PC-9 (cell line): ENCODE measurements around the gene CAPN11. TPM values are rescaled to one million over a fixed set of nuclear protein-coding genes. Genes with fewer than 3 reads are reported as not detected.

ENCODE experiments used
- BruUV-seq: library from RNA; stranded (reverse); fragments of 400-500 nt; replicated peaks from 2 replicates; lab custom pipeline; 2021; lab: Mats Ljungman, UMichigan
- CTCF ChIA-PET: fragments of 300-600 bp; sonication (Branson Sonifier 250); formaldehyde crosslinking; loops from one replicate; lab custom pipeline; 2022; ENCODE audit warnings: antibody characterized with exemption; lab: Charles Lee
- POLR2A ChIA-PET: fragments of 300-600 bp; sonication (Branson Sonifier 250); formaldehyde crosslinking; loops from one replicate; lab custom pipeline; 2022; ENCODE audit warnings: antibody characterized with exemption; ENCODE audit not compliant: unreplicated experiment; lab: Charles Lee
- DNase-seq, 2 experiments: peaks; one replicate each; pipeline versions ENCODE4 v3.0.0 to v3.0.0-alpha.2; 2015 to 2022; ENCODE audit warnings: mixed read lengths in 1 of 2
- H2AFZ ChIP-seq: fragments of 200-600 bp; sonication (generic); 2 replicates; pipeline ENCODE4 v1.8.1; 2017; ENCODE audit warnings: antibody characterized with exemption
- H3F3A ChIP-seq: fragments of 200-600 bp; sonication (generic); 2 replicates; pipeline ENCODE4 v1.8.1; 2017; ENCODE audit warnings: antibody characterized with exemption, mild to moderate bottlenecking, low read depth; ENCODE audit not compliant: insufficient read depth
- H3K27ac ChIP-seq: fragments of 200-600 bp; sonication (generic); 2 replicates; pipeline ENCODE4 v1.6.1; 2016; ENCODE audit warnings: mixed run types
- H3K27me3 ChIP-seq: fragments of 200-600 bp; sonication (generic); 2 replicates; pipeline ENCODE4 v1.6.1; 2016; ENCODE audit warnings: low read depth, mixed run types; ENCODE audit not compliant: insufficient read depth
- H3K36me3 ChIP-seq: fragments of 200-600 bp; sonication (generic); 2 replicates; pipeline ENCODE4 v1.6.1; 2016; ENCODE audit warnings: low read depth, mixed run types
- H3K4me1 ChIP-seq: fragments of 200-600 bp; sonication (generic); replicated peaks from 2 replicates; pipeline ENCODE4 v1.6.1; 2016; ENCODE audit warnings: mixed run types; ENCODE audit not compliant: insufficient read depth
- H3K4me2 ChIP-seq: fragments of 200-600 bp; sonication (generic); 2 replicates; pipeline ENCODE4 v1.6.1; 2017; ENCODE audit warnings: mixed run types
- H3K4me3 ChIP-seq: fragments of 200-600 bp; sonication (generic); 2 replicates; pipeline ENCODE4 v1.6.1; 2016; ENCODE audit warnings: mixed run types
- H3K79me2 ChIP-seq: fragments of 200-600 bp; sonication (generic); 2 replicates; pipeline ENCODE4 v1.6.1; 2017; ENCODE audit warnings: low read depth, mixed run types
- H3K9me2 ChIP-seq: fragments of 200-600 bp; sonication (generic); 2 replicates; pipeline ENCODE4 v1.8.1; 2017; ENCODE audit warnings: mild to moderate bottlenecking; ENCODE audit not compliant: insufficient read depth
- H3K9me3 ChIP-seq: fragments of 200-600 bp; sonication (generic); 2 replicates; pipeline ENCODE4 v1.8.1; 2016; ENCODE audit warnings: low read depth; ENCODE audit not compliant: insufficient read depth
- H4K20me1 ChIP-seq: fragments of 200-600 bp; sonication (generic); 2 replicates; pipeline ENCODE4 v1.8.1; 2017; ENCODE audit not compliant: insufficient read depth
- EZH2 ChIP-seq: fragments of 200-600 bp; sonication (generic); IDR thresholded peaks from 2 replicates; pipeline ENCODE4 v1.8.0; 2017; ENCODE audit warnings: antibody characterized with exemption, low read depth
- intact Hi-C: fragments of 100-400 bp; cut with micrococcal nuclease; formaldehyde crosslinking; loops from one replicate; pipeline ENCODE4 v1.10.0; 2022; ENCODE audit not compliant: unreplicated experiment
- total RNA-seq: library from RNA; stranded (reverse); gene quantifications from 2 replicates; pipeline ENCODE4 v1.2.3, GENCODE V29; 2021
- TF ChIP-seq, protein P1 (sequence below): fragments of 200-600 bp; sonication (generic); conservative IDR thresholded peaks from 2 replicates; pipeline ENCODE4 v1.6.1; 2017; ENCODE audit warnings: mixed run types, antibody characterized with exemption, mild to moderate bottlenecking, moderate library complexity

CAPN11 gene
- total RNA-seq, 1 experiment from 2014 or later = not detected

DNA sequence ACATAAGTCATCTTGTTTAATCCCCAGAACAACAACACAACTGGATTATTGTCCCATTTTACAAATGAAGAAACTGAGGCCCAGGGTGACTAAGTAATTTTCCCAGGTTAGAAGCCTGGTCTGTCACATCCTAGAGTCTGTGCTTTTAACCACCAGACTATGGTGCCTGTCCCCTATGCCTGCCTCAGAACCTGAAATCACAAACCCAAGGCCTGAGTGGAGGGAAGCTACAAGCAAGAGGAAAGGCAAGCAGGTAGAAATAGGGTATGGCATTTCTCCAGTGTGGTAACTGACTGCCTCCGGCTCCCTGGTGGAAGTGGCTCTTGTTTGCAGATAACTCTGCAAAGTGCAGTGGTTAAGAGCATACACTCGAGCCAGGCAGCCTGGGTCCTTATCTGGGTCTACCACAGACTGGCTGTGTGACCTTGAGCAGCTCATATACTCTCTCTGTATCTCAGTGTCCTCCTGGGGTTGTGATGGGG lies 28.7 kb upstream of the CAPN11 start:
- POLR2A ChIA-PET = no interaction called here
- Histone ChIP-seq H3K4me3 (no peak overlapping the region), H3K27me3 (no peaks in the 10 kb centered on the region), H3K36me3 (0 out of 2 replicates have a peak, but pooled peaks cover under 1% of the 10 kb centered on the region), H3K4me1 (peaks cover 19% of the 10 kb centered on the region), H3K9me3 (no peaks in the 10 kb centered on the region), H3F3A (peaks cover 11% of the 10 kb centered on the region; the same call in 1 of the 2 replicates), H3K4me2 (no peak overlapping the region), H3K9me2 (no peaks in the 10 kb centered on the region), H3K79me2 (peaks cover 40% of the 10 kb centered on the region), H3K27ac (no peak overlapping the region), H4K20me1 (peaks cover 17% of the 10 kb centered on the region), H2AFZ (no peak overlapping the region)
- CTCF ChIA-PET = interaction anchor here (0.6 kb wide), 1 partner anchor 94 kb away, joined by 4 read pairs; no protein-coding TSS in a partner anchor
- DNase-seq = no peak
- no peak for TF ChIP-seq EZH2
- TF ChIP-seq, protein P1, sequence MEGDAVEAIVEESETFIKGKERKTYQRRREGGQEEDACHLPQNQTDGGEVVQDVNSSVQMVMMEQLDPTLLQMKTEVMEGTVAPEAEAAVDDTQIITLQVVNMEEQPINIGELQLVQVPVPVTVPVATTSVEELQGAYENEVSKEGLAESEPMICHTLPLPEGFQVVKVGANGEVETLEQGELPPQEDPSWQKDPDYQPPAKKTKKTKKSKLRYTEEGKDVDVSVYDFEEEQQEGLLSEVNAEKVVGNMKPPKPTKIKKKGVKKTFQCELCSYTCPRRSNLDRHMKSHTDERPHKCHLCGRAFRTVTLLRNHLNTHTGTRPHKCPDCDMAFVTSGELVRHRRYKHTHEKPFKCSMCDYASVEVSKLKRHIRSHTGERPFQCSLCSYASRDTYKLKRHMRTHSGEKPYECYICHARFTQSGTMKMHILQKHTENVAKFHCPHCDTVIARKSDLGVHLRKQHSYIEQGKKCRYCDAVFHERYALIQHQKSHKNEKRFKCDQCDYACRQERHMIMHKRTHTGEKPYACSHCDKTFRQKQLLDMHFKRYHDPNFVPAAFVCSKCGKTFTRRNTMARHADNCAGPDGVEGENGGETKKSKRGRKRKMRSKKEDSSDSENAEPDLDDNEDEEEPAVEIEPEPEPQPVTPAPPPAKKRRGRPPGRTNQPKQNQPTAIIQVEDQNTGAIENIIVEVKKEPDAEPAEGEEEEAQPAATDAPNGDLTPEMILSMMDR = no peak
- no TSS peak for BruUV-seq
- intact Hi-C loops = no loop called here

DNA sequence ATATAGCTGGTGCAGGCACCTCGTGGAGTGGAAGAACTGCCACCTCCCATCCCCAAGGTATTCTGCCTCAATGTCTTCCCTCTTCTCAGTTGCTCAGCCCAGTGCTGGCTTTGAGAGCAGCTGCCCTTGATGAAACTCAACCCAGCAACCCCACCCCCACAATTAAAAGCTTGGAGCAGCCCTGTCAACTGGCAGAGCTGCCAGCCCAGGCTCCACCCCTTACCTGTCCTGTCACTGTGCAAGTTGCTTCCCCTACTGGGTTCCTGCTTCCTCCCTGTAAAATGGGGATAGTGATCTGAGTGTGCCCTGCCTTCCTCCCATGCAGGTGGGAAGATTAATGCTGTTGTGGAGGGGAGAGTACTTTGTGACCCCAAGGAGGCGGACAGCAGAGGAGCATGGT lies 26.7 kb upstream of the CAPN11 start:
- Histone ChIP-seq H3K4me3 (no peak overlapping the region), H2AFZ (no peak overlapping the region), H3K4me1 (peaks cover 6% of the 10 kb centered on the region; the same call in 1 of the 2 replicates), H4K20me1 (no peaks in the 10 kb centered on the region), H3K9me2 (no peaks in the 10 kb centered on the region), H3K9me3 (no peaks in the 10 kb centered on the region), H3K79me2 (peaks cover 20% of the 10 kb centered on the region), H3F3A (no peaks in the 10 kb centered on the region; the same call in 1 of the 2 replicates), H3K27me3 (no peaks in the 10 kb centered on the region), H3K4me2 (no peak overlapping the region), H3K27ac (no peak overlapping the region), H3K36me3 (no peaks in the 10 kb centered on the region)
- no peak for TF ChIP-seq EZH2
- TF ChIP-seq, protein P1 = no peak
- intact Hi-C loops = no loop called here
- no TSS peak for BruUV-seq
- ChIA-PET POLR2A (interaction anchor here (0.6 kb wide), 2 partner anchors 34 to 362 kb away, joined by 4 read pairs; no protein-coding TSS in a partner anchor), CTCF (interaction anchor here (0.6 to 1.1 kb wide), 4 partner anchors 32 to 1350 kb away, joined by 3 to 6 read pairs (median 4); partner anchors contain the start of gene BICRAL)
- no peak for DNase-seq

DNA sequence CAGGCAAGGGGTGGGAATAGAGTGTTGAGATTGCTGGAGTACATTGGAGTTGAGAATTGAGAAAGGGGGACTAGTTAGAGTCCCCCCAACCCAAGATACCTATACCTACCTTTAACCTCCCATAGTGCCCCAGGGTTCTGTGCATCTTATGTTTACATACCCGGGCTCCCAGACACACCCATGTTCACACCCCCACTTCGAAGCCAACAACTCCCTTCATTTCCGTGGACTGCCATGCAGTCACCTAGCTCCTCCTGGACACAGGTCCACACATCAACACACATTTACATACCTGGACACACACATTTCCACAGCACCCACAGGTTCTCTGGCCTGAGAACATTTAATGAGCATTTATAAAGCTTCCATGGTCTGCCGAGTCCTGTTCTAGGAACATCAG lies 26.1 kb upstream of the CAPN11 start:
- Histone ChIP-seq H2AFZ (no peak overlapping the region), H3K36me3 (no peaks in the 10 kb centered on the region), H3K4me1 (peaks cover 6% of the 10 kb centered on the region; the same call in 1 of the 2 replicates), H3K4me2 (no peak overlapping the region), H3K4me3 (no peak overlapping the region), H3K79me2 (peaks cover 17% of the 10 kb centered on the region), H3F3A (no peaks in the 10 kb centered on the region; the same call in 1 of the 2 replicates), H3K9me3 (no peaks in the 10 kb centered on the region), H4K20me1 (no peaks in the 10 kb centered on the region), H3K27me3 (no peaks in the 10 kb centered on the region), H3K9me2 (no peaks in the 10 kb centered on the region), H3K27ac (no peak overlapping the region)
- ChIA-PET CTCF (interaction anchor here (0.6 to 1.1 kb wide), 2 partner anchors 32 to 81 kb away, joined by 5 to 6 read pairs; no protein-coding TSS in a partner anchor), POLR2A (interaction anchor here (0.6 kb wide), 2 partner anchors 35 to 362 kb away, joined by 4 read pairs; no protein-coding TSS in a partner anchor)
- TF ChIP-seq, protein P1 = no peak
- no peak for TF ChIP-seq EZH2
- intact Hi-C loops = no loop called here
- DNase-seq = no peak
- no TSS peak for BruUV-seq
